NOMO-1 (cell line): ENCODE results near the gene CTBP2.

Experiments
- DNase-seq, 2 experiments: peaks; one replicate each; lab custom pipeline; 2025; ENCODE audit not compliant: unreplicated experiment in 2 of 2; lab: John Stamatoyannopoulos, UW

Gene CTBP2

GRCh38 chr10:124961248-124961570, 199.2 kb downstream of the CTBP2 start:
- no peak for DNase-seq

GRCh38 chr10:124959564-124959963, 200.8 kb downstream of the CTBP2 start:
- no peak for DNase-seq

GRCh38 chr10:124957404-124957947, 202.9 kb downstream of the CTBP2 start:
- DNase-seq, result peak; percentile 40 to 61

- DNase-seq, result no peak
These were observed 203.6 kb downstream of the CTBP2 start for GRCh38 chr10:124956764-124957163.

GRCh38 chr10:124955868-124956267, 204.5 kb downstream of the CTBP2 start:
- no peak for DNase-seq

GRCh38 chr10:124955243-124955642, 205.1 kb downstream of the CTBP2 start:
- no peak for DNase-seq

GRCh38 chr10:124953421-124953820, 206.9 kb downstream of the CTBP2 start:
- no peak for DNase-seq

- DNase-seq, result no peak
These were observed 208.2 kb downstream of the CTBP2 start for GRCh38 chr10:124952123-124952522.

GRCh38 chr10:124949543-124949942, 210.8 kb downstream of the CTBP2 start:
- DNase-seq, result no peak

GRCh38 chr10:124946945-124947344, 213.4 kb downstream of the CTBP2 start:
- no peak for DNase-seq

- no peak for DNase-seq
These were observed 215.4 kb downstream of the CTBP2 start for GRCh38 chr10:124944982-124945381.

- no peak for DNase-seq
These were observed 216.9 kb downstream of the CTBP2 start for GRCh38 chr10:124943301-124944092.

- DNase-seq, result no peak
These were observed 217.8 kb downstream of the CTBP2 start for GRCh38 chr10:124942317-124943169.

GRCh38 chr10:124941823-124942222, 218.5 kb downstream of the CTBP2 start, which contains the start of gene ZRANB1:
Gene ZRANB1, plus strand, starts transcription at chr10:124942123. Its CDS starts 371 bp downstream, at chr10:124942494.
- no peak for DNase-seq

- no peak for DNase-seq
These were observed 221.1 kb downstream of the CTBP2 start for GRCh38 chr10:124939290-124939689.

- no peak for DNase-seq
These were observed 223.6 kb downstream of the CTBP2 start for GRCh38 chr10:124936813-124937212.

GRCh38 chr10:124935946-124936345, 224.4 kb downstream of the CTBP2 start:
- no peak for DNase-seq
